MCF 10A (cell line): ENCODE results near the gene ZNF652. TPM values are rescaled to one million over a fixed set of nuclear protein-coding genes. Genes with fewer than 3 reads are reported as not detected.

ENCODE experiments used
- BruUV-seq: library from RNA; stranded (reverse); fragments of 400-500 nt; replicated peaks from 2 replicates; lab custom pipeline; 2021; lab: Mats Ljungman, UMichigan
- CTCF ChIA-PET: fragments of 300-600 bp; sonication (Branson Sonifier 250); formaldehyde crosslinking; extraction: SDS; loops from one replicate; lab custom pipeline; 2021; ENCODE audit warnings: antibody characterized with exemption, inconsistent platforms; lab: Yijun Ruan, JAX
- POLR2A ChIA-PET: fragments of 300-600, 350-650 bp; sonication (Branson Sonifier 250); formaldehyde crosslinking; extraction: SDS; loops from one replicate; lab custom pipeline; 2020; ENCODE audit warnings: antibody characterized with exemption, inconsistent platforms; lab: Yijun Ruan, JAX
- DNase-seq: peaks from one replicate; pipeline ENCODE4 v3.0.0-alpha.2; 2018; ENCODE audit not compliant: unreplicated experiment
- H3K27ac Mint-ChIP-seq: one replicate; pipeline ENCODE4 v1.8.0; 2022; ENCODE audit warnings: mild to moderate bottlenecking, low read depth, mixed read lengths; ENCODE audit not compliant: unreplicated experiment
- H3K27me3 Mint-ChIP-seq: one replicate; pipeline ENCODE4 v1.8.0; 2022; ENCODE audit warnings: mixed read lengths; ENCODE audit not compliant: insufficient read depth, unreplicated experiment
- H3K36me3 Mint-ChIP-seq: one replicate; pipeline ENCODE4 v1.8.0; 2022; ENCODE audit warnings: mild to moderate bottlenecking, moderate library complexity, mixed read lengths; ENCODE audit not compliant: insufficient read depth, unreplicated experiment
- H3K4me1 Mint-ChIP-seq: one replicate; pipeline ENCODE4 v1.8.0; 2022; ENCODE audit warnings: mixed read lengths; ENCODE audit not compliant: insufficient read depth, unreplicated experiment
- H3K4me3 Mint-ChIP-seq: one replicate; pipeline ENCODE4 v1.8.0; 2022; ENCODE audit warnings: mild to moderate bottlenecking, moderate library complexity, mixed read lengths; ENCODE audit not compliant: unreplicated experiment
- H3K9me3 Mint-ChIP-seq: one replicate; pipeline ENCODE4 v1.8.0; 2022; ENCODE audit warnings: mixed read lengths; ENCODE audit not compliant: unreplicated experiment
- intact Hi-C: fragments of 100-400 bp; cut with micrococcal nuclease; formaldehyde crosslinking; loops from 2 replicates; pipeline ENCODE4 v1.14.1; 2022
- total RNA-seq: library from RNA; stranded (reverse); gene quantifications from 2 replicates; pipeline ENCODE4 v1.2.3, GENCODE V29; 2022
- TF ChIP-seq, protein P1 (sequence below): fragments of 200-600 bp; IDR thresholded peaks from one replicate; pipeline ENCODE4 v1.8.0; 2022; ENCODE audit warnings: antibody characterized with exemption, mild to moderate bottlenecking; ENCODE audit not compliant: unreplicated experiment

Gene ZNF652
- total RNA-seq, 1 experiment from 2014 or later, result 18.8 TPM

- Mint-ChIP-seq H3K36me3 (no peaks in the 10 kb centered on the region), H3K27ac (no peak overlapping the region), H3K27me3 (no peaks in the 10 kb centered on the region), H3K9me3 (no peaks in the 10 kb centered on the region), H3K4me3 (no peak overlapping the region), H3K4me1 (peaks cover 5% of the 10 kb centered on the region)
- DNase-seq, result no peak
- ChIA-PET CTCF (interaction anchor here (0.6 to 0.9 kb wide), 4 partner anchors 8 to 22 kb away, joined by 3 to 4 read pairs (median 4); no protein-coding TSS in a partner anchor), POLR2A (no interaction called here)
- intact Hi-C loops, result no loop called here
- no TSS peak for BruUV-seq
- TF ChIP-seq, protein P1, sequence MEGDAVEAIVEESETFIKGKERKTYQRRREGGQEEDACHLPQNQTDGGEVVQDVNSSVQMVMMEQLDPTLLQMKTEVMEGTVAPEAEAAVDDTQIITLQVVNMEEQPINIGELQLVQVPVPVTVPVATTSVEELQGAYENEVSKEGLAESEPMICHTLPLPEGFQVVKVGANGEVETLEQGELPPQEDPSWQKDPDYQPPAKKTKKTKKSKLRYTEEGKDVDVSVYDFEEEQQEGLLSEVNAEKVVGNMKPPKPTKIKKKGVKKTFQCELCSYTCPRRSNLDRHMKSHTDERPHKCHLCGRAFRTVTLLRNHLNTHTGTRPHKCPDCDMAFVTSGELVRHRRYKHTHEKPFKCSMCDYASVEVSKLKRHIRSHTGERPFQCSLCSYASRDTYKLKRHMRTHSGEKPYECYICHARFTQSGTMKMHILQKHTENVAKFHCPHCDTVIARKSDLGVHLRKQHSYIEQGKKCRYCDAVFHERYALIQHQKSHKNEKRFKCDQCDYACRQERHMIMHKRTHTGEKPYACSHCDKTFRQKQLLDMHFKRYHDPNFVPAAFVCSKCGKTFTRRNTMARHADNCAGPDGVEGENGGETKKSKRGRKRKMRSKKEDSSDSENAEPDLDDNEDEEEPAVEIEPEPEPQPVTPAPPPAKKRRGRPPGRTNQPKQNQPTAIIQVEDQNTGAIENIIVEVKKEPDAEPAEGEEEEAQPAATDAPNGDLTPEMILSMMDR, result no peak
These were observed 26.9 kb upstream of the ZNF652 start for GRCh38 chr17:49388692-49389513.

GRCh38 chr17:49388290-49388640 is 26.2 kb upstream of the ZNF652 start:
- no peak for DNase-seq
- TF ChIP-seq, protein P1, result no peak
- POLR2A ChIA-PET, result no interaction called here
- intact Hi-C loops, result no loop called here
- Mint-ChIP-seq H3K27ac (no peak overlapping the region), H3K4me3 (no peak overlapping the region), H3K9me3 (no peaks in the 10 kb centered on the region), H3K36me3 (no peaks in the 10 kb centered on the region), H3K4me1 (peaks cover 5% of the 10 kb centered on the region), H3K27me3 (no peaks in the 10 kb centered on the region)
- CTCF ChIA-PET, result interaction anchor here (0.7 to 3.3 kb wide), 2 partner anchors 20 to 167 kb away, joined by 3 to 9 read pairs; no protein-coding TSS in a partner anchor
- BruUV-seq, result no TSS peak

- TF ChIP-seq, protein P1, result no peak
- ChIA-PET CTCF (interaction anchor here (0.7 to 3.3 kb wide), 2 partner anchors 19 to 168 kb away, joined by 3 to 9 read pairs; no protein-coding TSS in a partner anchor), POLR2A (interaction anchor here (1.5 kb wide), 1 partner anchor 21 kb away, joined by 5 read pairs; no protein-coding TSS in a partner anchor)
- intact Hi-C loops, result no loop called here
- no peak for DNase-seq
- Mint-ChIP-seq H3K36me3 (no peaks in the 10 kb centered on the region), H3K9me3 (no peaks in the 10 kb centered on the region), H3K27me3 (no peaks in the 10 kb centered on the region), H3K4me3 (no peak overlapping the region), H3K27ac (no peak overlapping the region), H3K4me1 (peaks cover 5% of the 10 kb centered on the region)
- no TSS peak for BruUV-seq
These were observed 25.6 kb upstream of the ZNF652 start for GRCh38 chr17:49387498-49388289.

- POLR2A ChIA-PET, result interaction anchor here (0.5 to 1.5 kb wide), 2 partner anchors 20 to 111 kb away, joined by 3 to 5 read pairs; no protein-coding TSS in a partner anchor
- H3K27ac Mint-ChIP-seq, result no peak overlapping the region
- TF ChIP-seq, protein P1, result no peak
- no peaks in the 10 kb centered on the region for H3K9me3 Mint-ChIP-seq
- peaks cover 5% of the 10 kb centered on the region for H3K4me1 Mint-ChIP-seq
- no peaks in the 10 kb centered on the region for H3K27me3 Mint-ChIP-seq
- no peaks in the 10 kb centered on the region for H3K36me3 Mint-ChIP-seq
- BruUV-seq, result no TSS peak
- intact Hi-C loops, result no loop called here
- no peak for DNase-seq
- no peak overlapping the region for H3K4me3 Mint-ChIP-seq
- CTCF ChIA-PET, result interaction anchor here (0.7 to 3.3 kb wide), 3 partner anchors 9 to 22 kb away, joined by 3 to 9 read pairs (median 5); no protein-coding TSS in a partner anchor
These were observed 24.3 kb upstream of the ZNF652 start for GRCh38 chr17:49386373-49386772.
